Sciatic nerve (tissue), 2 donors: ENCODE data around the gene OPRM1. TPM values are rescaled to one million over a fixed set of nuclear protein-coding genes. Genes with fewer than 3 reads are reported as not detected.

Source experiments
- ATAC-seq: fragments of 200-7000 bp; cut with Tn5 transposase; one replicate; pipeline ENCODE4 v1.9.1; 2020; ENCODE audit warnings: mild to moderate bottlenecking, moderate library complexity
- DNase-seq: peaks from one replicate; pipeline ENCODE4 v3.0.0-alpha.2; 2020; ENCODE audit warnings: low spot score
- intact Hi-C: fragments of 100-400 bp; cut with DNase I; formaldehyde crosslinking; loops from one replicate; pipeline ENCODE4 v1.14.2; 2022
- total RNA-seq: library from RNA; stranded (reverse); fragmentation: NEBNext Ultra II Directional; extraction: Animal tissue kit (Norgen Biotek cat#: 25700); gene quantifications from one replicate; pipeline ENCODE4 v1.2.1, GENCODE V29; 2021
- donor health status: DM: no; HTN: no; CAD: no.
- donor health status: DM: no; HTN: no; CAD: no.

OPRM1 gene
- not detected for total RNA-seq

- ATAC-seq (peak; percentile 62), DNase-seq (peak; percentile 64)
- intact Hi-C loops, result no loop called here
Observed at GRCh38 chr6:154039231-154039842, at the start of gene OPRM1. Gene OPRM1 (plus strand): TSS chr6:154039240. CDS start chr6:154039545, 305 bp downstream.

- intact Hi-C loops, result no loop called here
- ATAC-seq (peak; percentile 71), DNase-seq (no peak)
Observed at GRCh38 chr6:153989989-153990388, 49.1 kb upstream of the OPRM1 start.

GRCh38 chr6:153994004-153994403 is 45.0 kb upstream of the OPRM1 start:
- intact Hi-C loops, result no loop called here
- ATAC-seq (no peak), DNase-seq (no peak)

- intact Hi-C loops, result no loop called here
- DNase-seq, result no peak
- no peak for ATAC-seq
Observed at GRCh38 chr6:153994811-153995210, 44.2 kb upstream of the OPRM1 start.

- no peak for ATAC-seq
- intact Hi-C loops, result no loop called here
- DNase-seq, result no peak
Observed at GRCh38 chr6:153997221-153997620, 41.8 kb upstream of the OPRM1 start.

GRCh38 chr6:154001494-154002285 is 37.4 kb upstream of the OPRM1 start:
- intact Hi-C loops, result no loop called here
- ATAC-seq, result no peak
- no peak for DNase-seq

GRCh38 chr6:154002894-154003293 is 36.1 kb upstream of the OPRM1 start:
- DNase-seq, result no peak
- intact Hi-C loops, result no loop called here
- ATAC-seq, result no peak

- ATAC-seq (no peak), DNase-seq (no peak)
- intact Hi-C loops, result no loop called here
Observed at GRCh38 chr6:154010371-154010770, 28.7 kb upstream of the OPRM1 start.

GRCh38 chr6:154012852-154013251 is 26.2 kb upstream of the OPRM1 start:
- intact Hi-C loops, result no loop called here
- ATAC-seq, result peak; percentile 26
- DNase-seq, result no peak

- intact Hi-C loops, result no loop called here
Observed at GRCh38 chr6:154017786-154018185, 21.3 kb upstream of the OPRM1 start.

GRCh38 chr6:154030646-154031045 is 8.4 kb upstream of the OPRM1 start:
- intact Hi-C loops, result no loop called here
- ATAC-seq, result no peak
- no peak for DNase-seq

More at GRCh38 chr6:154017786-154018185, 21.3 kb upstream of the OPRM1 start:
- no peak for DNase-seq
- no peak for ATAC-seq

GRCh38 chr6:154041001-154041400 is 2.0 kb downstream of the OPRM1 start:
- intact Hi-C loops, result no loop called here
- no peak for DNase-seq
- no peak for ATAC-seq

- intact Hi-C loops, result no loop called here
- ATAC-seq (no peak), DNase-seq (no peak)
Observed at GRCh38 chr6:154053141-154053540, 14.1 kb downstream of the OPRM1 start.

GRCh38 chr6:154056536-154056935 is 17.5 kb downstream of the OPRM1 start:
- no peak for DNase-seq
- ATAC-seq, result no peak
- intact Hi-C loops, result no loop called here

GRCh38 chr6:154057098-154057497 is 18.1 kb downstream of the OPRM1 start:
- ATAC-seq (no peak), DNase-seq (no peak)
- intact Hi-C loops, result no loop called here

- intact Hi-C loops, result no loop called here
- no peak for ATAC-seq
Observed at GRCh38 chr6:154058963-154059680, 20.1 kb downstream of the OPRM1 start.

GRCh38 chr6:154060076-154060475 is 21.0 kb downstream of the OPRM1 start:
- intact Hi-C loops, result loop anchor here (5.0 kb wide), 1 partner anchor 963 kb away; no protein-coding TSS in a partner anchor
- DNase-seq (no peak), ATAC-seq (no peak)

More at GRCh38 chr6:154058963-154059680, 20.1 kb downstream of the OPRM1 start:
- DNase-seq, result no peak

GRCh38 chr6:154070041-154070440 is 31.0 kb downstream of the OPRM1 start:
- ATAC-seq, result no peak
- no peak for DNase-seq
- intact Hi-C loops, result no loop called here

GRCh38 chr6:154070657-154071056 is 31.6 kb downstream of the OPRM1 start:
- no peak for ATAC-seq
- intact Hi-C loops, result no loop called here
- no peak for DNase-seq

- intact Hi-C loops, result no loop called here
- ATAC-seq (no peak), DNase-seq (no peak)
Observed at GRCh38 chr6:154071236-154071635, 32.2 kb downstream of the OPRM1 start.
